Lower leg skin (tissue), 3 donors: Measurements from ENCODE around the gene EEF2KMT.
"Not testable (repeated sequence)": the region's sequence is repeated elsewhere in the genome, so short reads cannot be mapped to it uniquely, and the experiment has no call there.

Source experiments
- POLR2A ChIP-seq, 2 donors: fragments of 450-650 bp; IDR thresholded peaks; one replicate each; pipeline ENCODE4 v1.6.1; 2016 to 2017; ENCODE audit warnings: antibody characterized with exemption in 2 of 2, mild to moderate bottlenecking in 1 of 2, moderate library complexity in 1 of 2
- TF ChIP-seq, protein P1 (sequence below), 3 donors: fragments of 450-650 bp; IDR thresholded peaks; one replicate each; pipeline ENCODE4 v1.5.1; 2016; ENCODE audit warnings: antibody characterized with exemption in 3 of 3, mild to moderate bottlenecking in 3 of 3, moderate library complexity in 2 of 3

GRCh38 chr16:5084099-5084731 lies 13.4 kb downstream of the EEF2KMT start:
- TF ChIP-seq, protein P1, sequence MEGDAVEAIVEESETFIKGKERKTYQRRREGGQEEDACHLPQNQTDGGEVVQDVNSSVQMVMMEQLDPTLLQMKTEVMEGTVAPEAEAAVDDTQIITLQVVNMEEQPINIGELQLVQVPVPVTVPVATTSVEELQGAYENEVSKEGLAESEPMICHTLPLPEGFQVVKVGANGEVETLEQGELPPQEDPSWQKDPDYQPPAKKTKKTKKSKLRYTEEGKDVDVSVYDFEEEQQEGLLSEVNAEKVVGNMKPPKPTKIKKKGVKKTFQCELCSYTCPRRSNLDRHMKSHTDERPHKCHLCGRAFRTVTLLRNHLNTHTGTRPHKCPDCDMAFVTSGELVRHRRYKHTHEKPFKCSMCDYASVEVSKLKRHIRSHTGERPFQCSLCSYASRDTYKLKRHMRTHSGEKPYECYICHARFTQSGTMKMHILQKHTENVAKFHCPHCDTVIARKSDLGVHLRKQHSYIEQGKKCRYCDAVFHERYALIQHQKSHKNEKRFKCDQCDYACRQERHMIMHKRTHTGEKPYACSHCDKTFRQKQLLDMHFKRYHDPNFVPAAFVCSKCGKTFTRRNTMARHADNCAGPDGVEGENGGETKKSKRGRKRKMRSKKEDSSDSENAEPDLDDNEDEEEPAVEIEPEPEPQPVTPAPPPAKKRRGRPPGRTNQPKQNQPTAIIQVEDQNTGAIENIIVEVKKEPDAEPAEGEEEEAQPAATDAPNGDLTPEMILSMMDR (IDR thresholded peaks at IDR 0.05), result not testable (repeated sequence)
- TF ChIP-seq POLR2A (IDR thresholded peaks at IDR 0.05), result not testable (repeated sequence)
